GM21367 (cell line): ENCODE data around the gene UNCX.
"Not testable (repeated sequence)": the region's sequence is repeated elsewhere in the genome, so short reads cannot be mapped to it uniquely, and the experiment has no call there.

Source experiments
- ATAC-seq: cut with Tn5 transposase; IDR thresholded peaks from one replicate; pipeline ENCODE4 v1.9.1; 2021; ENCODE audit not compliant: unreplicated experiment

Gene UNCX

GRCh38 chr7:1274121-1274875, 41.6 kb downstream of the UNCX start:
- no peak for ATAC-seq

GRCh38 chr7:1274876-1275375, 42.3 kb downstream of the UNCX start:
- ATAC-seq, result no peak

- no peak for ATAC-seq
Measured at GRCh38 chr7:1275451-1276381, 43.0 kb downstream of the UNCX start.

GRCh38 chr7:1276626-1277175, 44.0 kb downstream of the UNCX start:
- no peak for ATAC-seq

GRCh38 chr7:1278543-1278942, 45.9 kb downstream of the UNCX start:
- no peak for ATAC-seq

- no peak for ATAC-seq
Measured at GRCh38 chr7:1279041-1279440, 46.4 kb downstream of the UNCX start.

- not testable (repeated sequence) for ATAC-seq
Measured at GRCh38 chr7:1279895-1280294, 47.2 kb downstream of the UNCX start.

- no peak for ATAC-seq
Measured at GRCh38 chr7:1281068-1281467, 48.4 kb downstream of the UNCX start.

GRCh38 chr7:1282679-1283078, 50.0 kb downstream of the UNCX start:
- ATAC-seq, result no peak

- ATAC-seq, result no peak
Measured at GRCh38 chr7:1283337-1283736, 50.7 kb downstream of the UNCX start.

GRCh38 chr7:1283941-1284742, 51.5 kb downstream of the UNCX start:
- no peak for ATAC-seq

GRCh38 chr7:1284743-1285458, 52.2 kb downstream of the UNCX start:
- no peak for ATAC-seq

GRCh38 chr7:1285556-1286301, 53.1 kb downstream of the UNCX start:
- no peak for ATAC-seq
